Large intestine (tissue), 3 donors: Measurements from ENCODE around the gene ANKRD42. TPM values are rescaled to one million over a fixed set of nuclear protein-coding genes. Genes with fewer than 3 reads are reported as not detected.

Source experiments
- DNase-seq, 2 donors: peaks; one replicate each; pipeline versions ENCODE4 v3.0.0 to v3.0.0-alpha.2; 2013
- H3K27ac ChIP-seq: one replicate; pipeline ENCODE4 v1.5.1; 2013; ENCODE audit warnings: low read length
- H3K27me3 ChIP-seq: 2 replicates; pipeline ENCODE4 v1.6.1; 2013; ENCODE audit warnings: low read length; ENCODE audit not compliant: control insufficient read depth, insufficient read depth
- H3K36me3 ChIP-seq: 2 replicates; pipeline ENCODE4 v1.6.1; 2013; ENCODE audit warnings: low read length; ENCODE audit not compliant: control insufficient read depth, insufficient read depth
- H3K4me1 ChIP-seq: one replicate; pipeline ENCODE4 v1.6.1; 2013; ENCODE audit warnings: low read length; ENCODE audit not compliant: control insufficient read depth, insufficient read depth
- H3K4me3 ChIP-seq: one replicate; pipeline ENCODE4 v1.5.1; 2013; ENCODE audit warnings: low read length
- H3K9me3 ChIP-seq: one replicate; pipeline ENCODE4 v1.6.1; 2013; ENCODE audit warnings: mild to moderate bottlenecking, low read depth, low read length, moderate library complexity; ENCODE audit not compliant: control insufficient read depth
- WGBS: methylation state at CpG from one replicate; pipeline ENCODE4 v1.1.5; 2013; ENCODE audit warnings: low lambda C conversion rate; ENCODE audit not compliant: insufficient coverage; 5-methylcytosine and 5-hydroxymethylcytosine counted together
- polyA plus RNA-seq: library from polyadenylated mRNA; unstranded; fragments of 120-200 nt; gene quantifications from one replicate; pipeline ENCODE4 v1.2.1, GENCODE V29; 2013

The ANKRD42 gene
- polyA plus RNA-seq, 1 donor: 9.4 TPM

DNA sequence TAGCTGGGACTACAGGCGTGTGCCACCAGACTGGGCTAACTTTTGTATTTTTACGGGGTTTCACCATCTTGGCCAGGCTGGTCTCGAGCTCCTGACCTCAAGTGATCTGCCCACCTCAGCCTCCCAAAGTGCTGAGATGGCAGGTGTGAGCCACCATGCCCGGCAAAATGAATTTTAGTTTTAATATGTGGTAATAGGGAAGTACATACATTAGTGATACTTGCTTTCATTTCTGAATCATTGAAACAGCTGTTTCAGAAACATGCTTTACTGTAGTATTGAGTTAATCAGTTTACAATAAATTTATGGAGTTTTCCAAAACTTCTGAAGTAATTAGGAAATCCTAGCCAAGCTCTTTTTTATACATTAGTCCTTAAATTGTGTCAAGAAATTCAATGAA lies 21.0 kb upstream of the ANKRD42 start:
- no CpG with 5 or more reads among the region's 4 CpGs for WGBS
- no peak overlapping the region for H3K4me3 ChIP-seq
- DNase-seq: no peak
- H3K27ac ChIP-seq: no peak overlapping the region
- H3K9me3 ChIP-seq: no peaks in the 10 kb centered on the region
- no peaks in the 10 kb centered on the region for H3K27me3 ChIP-seq
- H3K36me3 ChIP-seq: peaks cover 71% of the 10 kb centered on the region
- peaks cover 14% of the 10 kb centered on the region for H3K4me1 ChIP-seq

- Histone ChIP-seq H3K36me3 (peaks cover 64% of the 10 kb centered on the region), H3K4me1 (peaks cover 14% of the 10 kb centered on the region)
- DNase-seq: no peak
Measured at GRCh38 chr11:83174008-83174407, 19.5 kb upstream of the ANKRD42 start.

DNA sequence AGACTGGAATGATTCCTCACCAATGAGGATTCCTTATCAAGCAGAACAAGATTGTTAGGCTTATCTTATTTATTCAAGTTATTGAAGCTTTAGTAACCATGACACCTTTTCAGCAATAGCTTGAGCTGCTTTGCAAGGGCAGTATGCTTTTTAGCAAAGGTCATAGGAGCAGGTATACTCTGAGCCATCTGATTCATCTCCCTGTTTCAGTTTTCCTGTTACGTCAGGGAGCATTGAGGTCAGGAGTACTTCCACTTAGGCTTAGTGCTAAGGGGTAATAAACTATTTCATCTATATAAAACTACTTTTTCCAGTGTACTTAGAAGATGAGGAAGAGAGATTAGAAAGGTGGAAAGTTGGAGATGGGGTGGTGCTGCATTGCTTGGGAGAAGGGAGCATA lies 17.7 kb upstream of the ANKRD42 start:
- Histone ChIP-seq H3K27ac (peak overlapping the region; percentile 36), H3K4me1 (peaks cover 8% of the 10 kb centered on the region), H3K36me3 (peaks cover 63% of the 10 kb centered on the region)

More at GRCh38 chr11:83174008-83174407, 19.5 kb upstream of the ANKRD42 start:
- Histone ChIP-seq H3K27ac (no peak overlapping the region), H3K4me3 (no peak overlapping the region), H3K27me3 (no peaks in the 10 kb centered on the region), H3K9me3 (no peaks in the 10 kb centered on the region)

GRCh38 chr11:83181815-83182214 lies 11.7 kb upstream of the ANKRD42 start:
- DNase-seq: no peak
- Histone ChIP-seq H3K27me3 (no peaks in the 10 kb centered on the region), H3K4me3 (no peak overlapping the region), H3K9me3 (no peaks in the 10 kb centered on the region), H3K4me1 (no peaks in the 10 kb centered on the region), H3K27ac (no peak overlapping the region), H3K36me3 (peaks cover 60% of the 10 kb centered on the region)
- 75% methylated on average over 1 of the region's 2 CpGs for WGBS

More for the DNA sequence above, 17.7 kb upstream of the ANKRD42 start:
- Histone ChIP-seq H3K27me3 (no peaks in the 10 kb centered on the region), H3K9me3 (no peaks in the 10 kb centered on the region), H3K4me3 (no peak overlapping the region)
- peak; percentile 43 to 75 for DNase-seq
- no CpG with 5 or more reads among the region's 1 CpG for WGBS

GRCh38 chr11:83185767-83186166 lies 7.7 kb upstream of the ANKRD42 start:
- Histone ChIP-seq H3K4me3 (no peak overlapping the region), H3K27me3 (no peaks in the 10 kb centered on the region), H3K36me3 (peaks cover 55% of the 10 kb centered on the region), H3K4me1 (no peaks in the 10 kb centered on the region), H3K9me3 (no peaks in the 10 kb centered on the region), H3K27ac (no peak overlapping the region)
- WGBS: no CpG with 5 or more reads among the region's 1 CpG
- no peak for DNase-seq

- H3K9me3 ChIP-seq: no peaks in the 10 kb centered on the region
- no peak overlapping the region for H3K4me3 ChIP-seq
- no peak overlapping the region for H3K27ac ChIP-seq
- no CpG with 5 or more reads among the region's 4 CpGs for WGBS
- DNase-seq: no peak
- no peaks in the 10 kb centered on the region for H3K4me1 ChIP-seq
- no peaks in the 10 kb centered on the region for H3K27me3 ChIP-seq
- H3K36me3 ChIP-seq: peaks cover 58% of the 10 kb centered on the region
Measured at GRCh38 chr11:83187465-83187864, 6.0 kb upstream of the ANKRD42 start.

GRCh38 chr11:83191491-83191890 lies 2.0 kb upstream of the ANKRD42 start:
- no peak for DNase-seq
- H3K4me1 ChIP-seq: peaks cover 5% of the 10 kb centered on the region
- no peaks in the 10 kb centered on the region for H3K27me3 ChIP-seq
- no peak overlapping the region for H3K4me3 ChIP-seq
- H3K27ac ChIP-seq: peak overlapping the region; percentile 72
- H3K9me3 ChIP-seq: no peaks in the 10 kb centered on the region
- H3K36me3 ChIP-seq: peaks cover 31% of the 10 kb centered on the region
- WGBS: no CpG with 5 or more reads among the region's 5 CpGs

DNA sequence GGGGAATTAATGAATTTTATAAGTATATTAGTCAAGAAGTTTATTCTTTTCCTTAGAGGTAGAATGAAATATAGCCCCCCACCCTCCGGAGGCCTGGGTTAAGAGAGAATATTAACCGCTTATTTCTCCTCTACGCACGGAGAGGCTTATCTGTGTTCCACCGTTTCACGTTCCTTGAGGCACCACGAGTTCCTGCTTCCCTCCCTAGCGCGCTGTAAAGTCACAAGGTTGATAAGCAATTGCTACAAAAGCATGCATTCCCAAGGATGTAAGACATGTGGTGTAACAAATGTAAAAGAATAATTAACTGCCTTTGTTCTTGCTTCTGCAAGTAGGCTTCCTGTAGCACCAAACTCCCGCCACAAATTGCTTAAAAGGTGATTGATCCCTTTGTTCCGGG lies 1.5 kb upstream of the ANKRD42 start:
- H3K36me3 ChIP-seq: peaks cover 29% of the 10 kb centered on the region
- peaks cover 5% of the 10 kb centered on the region for H3K4me1 ChIP-seq
- no peaks in the 10 kb centered on the region for H3K9me3 ChIP-seq
- no CpG with 5 or more reads among the region's 11 CpGs for WGBS
- peak; percentile 77 to 85 for DNase-seq
- H3K27ac ChIP-seq: peak overlapping the region; percentile 91
- no peaks in the 10 kb centered on the region for H3K27me3 ChIP-seq
- H3K4me3 ChIP-seq: peak overlapping the region; percentile 81

GRCh38 chr11:83192606-83193245 lies 786 bp upstream of the ANKRD42 start:
- 3% methylated on average over 4 of the region's 8 CpGs for WGBS
- DNase-seq: no peak

DNA sequence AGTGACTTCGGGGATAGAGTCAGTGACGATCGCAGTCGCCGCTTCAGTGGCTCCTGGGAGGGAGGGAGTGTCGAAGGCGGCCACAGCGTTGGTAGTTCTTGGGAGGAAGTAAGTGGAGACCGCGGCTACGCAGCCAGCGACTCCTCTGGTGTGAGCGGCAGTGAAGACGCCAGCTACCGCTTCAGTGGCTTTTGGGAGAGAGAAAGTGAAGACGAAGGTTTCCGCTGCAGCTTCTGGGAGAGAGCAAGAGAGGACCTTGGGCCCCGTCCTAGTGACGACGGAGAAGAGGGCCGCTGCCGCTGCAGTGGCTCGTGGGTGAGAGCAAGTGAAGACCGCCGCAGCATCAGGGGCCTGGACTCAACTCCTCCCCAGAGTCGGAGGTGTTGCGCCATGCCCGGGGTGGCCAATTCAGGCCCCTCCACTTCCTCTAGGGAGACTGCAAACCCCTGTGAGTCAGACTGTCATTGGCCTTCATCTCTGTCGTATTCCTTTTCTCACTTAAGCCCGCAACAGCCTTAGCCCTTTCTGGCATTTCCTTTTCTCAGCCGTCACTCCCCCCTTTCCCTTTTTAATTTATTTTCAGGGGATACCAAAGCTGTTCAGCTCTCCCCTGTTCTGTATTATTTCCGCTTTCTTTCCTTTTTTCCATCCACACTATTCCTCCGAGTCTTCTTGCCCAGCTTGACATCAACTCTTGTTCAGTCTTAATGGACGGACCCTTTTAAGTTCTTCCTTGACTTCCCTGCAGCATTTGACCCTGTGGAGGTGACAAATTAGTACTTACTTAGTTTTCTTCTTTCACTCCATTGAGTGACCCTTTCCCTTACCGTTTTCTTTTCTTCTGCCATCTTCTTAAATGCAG lies 1.0 kb downstream of the ANKRD42 start:
- Histone ChIP-seq H3K4me3 (peak overlapping the region; percentile 81), H3K36me3 (peaks cover 23% of the 10 kb centered on the region), H3K4me1 (peaks cover 5% of the 10 kb centered on the region), H3K27me3 (no peaks in the 10 kb centered on the region), H3K27ac (peak overlapping the region; percentile 91), H3K9me3 (no peaks in the 10 kb centered on the region)
- DNase-seq: peak; percentile 45 to 82
- WGBS: 16% methylated on average over 7 of the region's 35 CpGs

More at GRCh38 chr11:83192606-83193245, 786 bp upstream of the ANKRD42 start:
- H3K4me3 ChIP-seq: peak overlapping the region; percentile 81
- peak overlapping the region; percentile 91 for H3K27ac ChIP-seq
- H3K27me3 ChIP-seq: no peaks in the 10 kb centered on the region
- peaks cover 29% of the 10 kb centered on the region for H3K36me3 ChIP-seq
- peaks cover 5% of the 10 kb centered on the region for H3K4me1 ChIP-seq
- no peaks in the 10 kb centered on the region for H3K9me3 ChIP-seq
